ENCODE data around the gene FBXO42.

FBXO42 gene

DNA sequence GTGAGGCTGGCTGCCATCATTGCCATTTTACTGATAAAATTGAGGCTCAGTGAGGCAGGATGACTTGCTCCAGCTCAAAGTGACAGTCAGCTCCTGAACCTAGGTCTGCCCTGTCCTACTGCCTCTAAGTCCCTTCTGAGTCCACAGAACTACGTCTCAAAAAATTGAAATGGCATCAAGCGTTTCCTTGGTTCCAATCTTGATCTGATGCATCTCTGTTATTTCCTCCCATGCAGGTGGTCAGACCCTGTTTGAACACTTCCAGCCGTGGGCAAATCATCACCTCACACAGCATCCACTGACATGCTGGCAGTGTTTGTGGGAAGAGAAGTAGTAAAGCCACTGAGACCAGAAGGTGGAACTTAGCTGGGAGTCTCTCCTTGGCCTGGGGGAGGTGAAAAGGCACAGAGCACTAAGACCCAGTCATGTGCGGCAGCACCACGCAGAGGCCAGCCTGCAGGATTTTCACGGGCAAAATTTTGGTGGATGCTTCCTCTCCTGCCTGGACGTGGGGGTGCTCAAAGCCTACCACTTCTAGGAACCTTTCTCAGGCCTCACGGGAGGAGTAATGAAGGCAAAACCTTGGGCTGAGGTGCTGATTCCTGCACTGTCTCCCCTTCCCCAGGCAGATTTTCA lies 107.5 kb downstream of the FBXO42 start:
- DNase-seq, result no peak
- no peak overlapping the region for H3K27ac ChIP-seq

DNA sequence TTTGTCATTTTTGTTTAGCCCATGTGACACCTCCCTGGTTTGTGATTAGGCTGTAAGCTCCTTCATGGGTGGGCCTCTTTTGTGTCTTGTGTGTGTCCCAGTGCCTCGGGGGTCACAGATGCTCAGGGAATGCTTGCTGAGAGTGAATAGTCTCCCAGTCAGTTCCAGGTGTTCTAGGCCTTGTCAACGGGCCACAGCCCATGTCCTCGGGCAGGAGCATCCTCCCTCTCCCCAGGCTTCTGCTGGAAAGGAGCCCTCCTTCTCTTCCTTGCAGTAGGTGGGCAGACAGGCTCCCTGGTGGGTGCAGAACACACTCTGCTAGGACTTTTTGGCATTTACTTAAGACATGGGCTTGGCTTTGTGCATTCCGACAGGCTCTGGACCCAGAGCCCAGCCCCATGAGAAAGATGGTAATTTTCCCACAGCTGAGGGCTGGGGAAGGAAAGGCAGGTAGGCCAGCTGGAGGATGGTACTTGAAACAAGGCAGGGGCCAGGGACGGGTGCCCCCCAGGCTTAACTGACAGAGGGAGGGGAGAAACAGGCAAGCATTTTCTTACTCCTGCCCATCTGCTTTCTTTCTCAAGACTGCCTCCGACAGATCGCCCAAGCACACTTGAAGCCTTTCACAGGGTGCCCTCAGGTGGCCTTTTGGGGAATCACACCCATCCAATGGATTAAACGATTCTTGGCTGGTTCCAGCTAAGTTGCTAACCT lies 108.2 kb downstream of the FBXO42 start:
- DNase-seq, result peak; percentile 80

More for the DNA sequence above, 107.5 kb downstream of the FBXO42 start:
- Histone ChIP-seq H3K36me3 (peaks cover 7% of the 10 kb centered on the region; the same call in 1 of the 2 replicates), H3K27me3 (ENCODE audit: insufficient read depth, low read depth, severe bottlenecking) (no peaks in the 10 kb centered on the region), H3K4me3 (ENCODE audit: low read depth, low read length) (no peak overlapping the region), H3K9me3 (ENCODE audit: severe bottlenecking) (no peaks in the 10 kb centered on the region)
- TF ChIP-seq, protein P1, sequence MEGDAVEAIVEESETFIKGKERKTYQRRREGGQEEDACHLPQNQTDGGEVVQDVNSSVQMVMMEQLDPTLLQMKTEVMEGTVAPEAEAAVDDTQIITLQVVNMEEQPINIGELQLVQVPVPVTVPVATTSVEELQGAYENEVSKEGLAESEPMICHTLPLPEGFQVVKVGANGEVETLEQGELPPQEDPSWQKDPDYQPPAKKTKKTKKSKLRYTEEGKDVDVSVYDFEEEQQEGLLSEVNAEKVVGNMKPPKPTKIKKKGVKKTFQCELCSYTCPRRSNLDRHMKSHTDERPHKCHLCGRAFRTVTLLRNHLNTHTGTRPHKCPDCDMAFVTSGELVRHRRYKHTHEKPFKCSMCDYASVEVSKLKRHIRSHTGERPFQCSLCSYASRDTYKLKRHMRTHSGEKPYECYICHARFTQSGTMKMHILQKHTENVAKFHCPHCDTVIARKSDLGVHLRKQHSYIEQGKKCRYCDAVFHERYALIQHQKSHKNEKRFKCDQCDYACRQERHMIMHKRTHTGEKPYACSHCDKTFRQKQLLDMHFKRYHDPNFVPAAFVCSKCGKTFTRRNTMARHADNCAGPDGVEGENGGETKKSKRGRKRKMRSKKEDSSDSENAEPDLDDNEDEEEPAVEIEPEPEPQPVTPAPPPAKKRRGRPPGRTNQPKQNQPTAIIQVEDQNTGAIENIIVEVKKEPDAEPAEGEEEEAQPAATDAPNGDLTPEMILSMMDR (IDR thresholded peaks at IDR 0.05; ENCODE audit: low read depth, low read length), result no peak

DNA sequence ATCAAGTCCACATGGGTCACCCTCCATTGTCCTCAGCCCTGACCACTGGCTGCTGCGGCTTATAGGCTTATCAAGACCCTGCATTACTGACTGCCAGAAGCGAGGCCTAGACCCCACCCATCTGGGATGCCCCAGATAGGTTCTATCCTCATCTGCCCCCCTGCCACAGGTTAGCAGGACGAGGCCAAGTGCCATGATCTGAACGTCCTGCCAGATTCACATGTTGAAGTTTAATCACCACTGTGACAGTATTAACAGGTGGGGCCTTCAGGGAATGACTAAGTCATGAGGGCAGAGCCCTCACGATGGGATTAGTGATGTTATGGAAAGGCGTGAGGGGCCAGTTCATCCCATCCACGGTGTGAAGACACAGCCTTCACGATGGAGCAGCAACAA lies 109.1 kb downstream of the FBXO42 start:
- H3K27ac ChIP-seq, result no peak overlapping the region
- TF ChIP-seq, protein P1 (IDR thresholded peaks at IDR 0.05; ENCODE audit: low read depth, low read length), result no peak
- no peaks in the 10 kb centered on the region for H3K9me3 ChIP-seq (ENCODE audit: severe bottlenecking)
- no peaks in the 10 kb centered on the region for H3K27me3 ChIP-seq (ENCODE audit: insufficient read depth, low read depth, severe bottlenecking)
- H3K4me3 ChIP-seq (ENCODE audit: low read depth, low read length), result no peak overlapping the region
- DNase-seq, result peak; percentile 52
- peaks cover 5% of the 10 kb centered on the region; the same call in 1 of the 2 replicates for H3K36me3 ChIP-seq

More for the DNA sequence above, 108.2 kb downstream of the FBXO42 start:
- peak overlapping the region; percentile 36; the same call in 1 of the 2 replicates for H3K27ac ChIP-seq
- peaks cover 7% of the 10 kb centered on the region; the same call in 1 of the 2 replicates for H3K36me3 ChIP-seq
- no peaks in the 10 kb centered on the region for H3K9me3 ChIP-seq (ENCODE audit: severe bottlenecking)
- TF ChIP-seq, protein P1 (IDR thresholded peaks at IDR 0.05; ENCODE audit: low read depth, low read length), result peak; percentile 83
- no peaks in the 10 kb centered on the region for H3K27me3 ChIP-seq (ENCODE audit: insufficient read depth, low read depth, severe bottlenecking)
- no peak overlapping the region for H3K4me3 ChIP-seq (ENCODE audit: low read depth, low read length)

DNA sequence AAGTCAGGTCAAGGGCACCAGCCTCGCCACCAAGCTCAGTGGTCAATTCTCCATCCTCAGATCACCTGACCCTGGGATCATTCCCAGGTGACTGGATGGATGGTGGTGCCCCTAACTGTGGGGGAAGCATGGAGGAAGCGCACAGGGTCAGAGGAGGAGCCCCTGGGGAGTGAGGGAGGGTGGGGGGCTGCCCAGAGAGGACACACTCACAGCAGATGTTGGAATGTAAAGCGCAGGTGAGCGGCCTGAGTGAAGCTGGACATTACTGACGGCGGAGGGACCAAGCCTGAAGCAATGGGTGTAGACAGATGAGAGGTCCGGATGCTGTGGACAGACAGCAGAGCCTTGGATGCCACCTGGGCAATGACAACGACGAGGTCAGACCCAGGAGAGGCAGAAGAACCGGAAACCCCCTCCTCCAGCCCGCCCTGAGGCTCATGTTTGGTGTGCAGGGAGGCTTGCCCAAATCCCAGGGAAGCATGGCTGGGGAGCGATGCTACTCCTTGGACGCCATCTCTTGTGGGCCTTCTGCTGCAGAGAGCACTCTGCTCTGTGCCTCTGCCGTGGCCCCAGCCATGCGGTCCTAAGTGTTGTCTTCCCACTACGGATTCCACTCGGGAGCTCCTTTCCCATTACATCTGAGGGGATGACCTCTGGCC lies 109.6 kb downstream of the FBXO42 start:
- Histone ChIP-seq H3K9me3 (ENCODE audit: severe bottlenecking) (no peaks in the 10 kb centered on the region), H3K27ac (no peak overlapping the region), H3K36me3 (peaks cover 5% of the 10 kb centered on the region; the same call in 1 of the 2 replicates), H3K27me3 (ENCODE audit: insufficient read depth, low read depth, severe bottlenecking) (no peaks in the 10 kb centered on the region), H3K4me3 (ENCODE audit: low read depth, low read length) (no peak overlapping the region)
- TF ChIP-seq, protein P1 (IDR thresholded peaks at IDR 0.05; ENCODE audit: low read depth, low read length), result no peak
- no peak for DNase-seq

DNA sequence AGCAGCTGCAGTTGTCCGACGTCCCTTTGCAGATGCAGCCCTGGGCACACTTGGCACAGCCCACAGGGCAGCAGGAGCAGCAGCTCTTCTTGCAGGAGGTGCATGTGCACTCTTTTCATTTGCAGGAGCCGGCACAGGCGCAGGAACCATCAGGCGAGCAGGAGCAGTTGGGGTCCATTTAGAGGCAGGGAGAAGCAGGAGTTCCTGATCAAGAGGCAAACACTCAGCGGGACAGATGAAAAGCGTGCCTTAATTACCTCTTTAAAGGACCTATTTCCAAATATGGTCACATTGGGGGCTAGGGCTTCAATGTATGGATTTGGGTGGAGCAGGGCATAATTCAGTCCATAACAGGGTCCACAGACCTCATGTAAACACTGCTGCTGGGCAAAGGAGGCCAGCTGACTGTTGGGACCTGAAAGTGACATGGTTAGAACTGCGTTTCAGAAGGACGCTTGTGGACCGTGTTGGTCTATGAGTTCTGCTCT lies 111.0 kb downstream of the FBXO42 start:
- no peak for DNase-seq
- H3K9me3 ChIP-seq (ENCODE audit: severe bottlenecking), result no peaks in the 10 kb centered on the region

More for the DNA sequence above, 111.0 kb downstream of the FBXO42 start:
- Histone ChIP-seq H3K27ac (no peak overlapping the region), H3K36me3 (no peaks in the 10 kb centered on the region), H3K27me3 (ENCODE audit: insufficient read depth, low read depth, severe bottlenecking) (no peaks in the 10 kb centered on the region), H3K4me3 (ENCODE audit: low read depth, low read length) (no peak overlapping the region)
- TF ChIP-seq, protein P1 (IDR thresholded peaks at IDR 0.05; ENCODE audit: low read depth, low read length), result no peak

Data from WERI-Rb-1 (cell line).